ENCODE data around the gene WDR46. TPM values are rescaled to one million over a fixed set of nuclear protein-coding genes. Genes with fewer than 3 reads are reported as not detected.

Gene WDR46
- total and polyA plus RNA-seq, 2 of the 13 experiments (the other 11 are each of a cell fraction or from before 2014, with no cell fraction given): 47.4 to 105 TPM

DNA sequence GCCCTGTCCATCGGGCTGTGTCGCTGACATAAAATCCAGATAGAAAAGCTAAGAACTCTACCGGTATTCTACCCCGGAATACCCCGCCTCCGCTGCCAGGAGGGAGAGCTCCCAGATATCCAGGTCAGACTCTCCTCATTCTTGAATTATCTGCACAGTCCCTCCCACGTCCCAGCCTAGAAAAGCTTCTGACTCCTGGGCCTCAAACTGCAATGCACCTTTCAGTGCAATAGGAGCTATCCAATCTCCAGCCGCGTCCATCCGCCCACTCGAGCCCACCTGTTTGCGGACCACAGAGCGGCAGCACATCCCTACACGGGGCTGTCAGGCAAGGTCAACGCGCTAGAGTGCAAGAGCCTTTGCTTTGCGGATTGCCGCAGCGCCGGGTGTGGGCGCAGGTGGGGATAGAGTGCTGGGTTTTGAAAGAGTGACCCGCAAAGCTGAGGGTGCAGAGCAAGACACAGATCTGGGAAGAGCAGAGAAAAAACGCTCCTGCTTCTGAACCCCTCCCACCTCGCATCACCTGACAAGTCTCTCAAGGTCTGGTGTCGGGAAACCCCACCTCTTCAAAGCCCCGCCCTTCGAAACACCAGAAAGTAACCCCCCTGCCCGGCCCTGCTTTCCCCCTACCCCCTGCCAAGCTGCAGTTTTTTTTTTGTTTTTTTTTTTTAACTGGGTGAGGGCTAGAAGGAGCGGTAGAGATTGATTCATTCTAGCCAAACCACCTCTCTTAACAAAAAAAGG lies 23.5 kb upstream of the WDR46 start (continued):
- TF ChIP-seq SNRNP70 (IDR thresholded peaks at IDR 0.05; ENCODE audit: low read depth, low read length) (no peak), KLF16 (CRISPR knock-in tag; IDR thresholded peaks at IDR 0.05) (peak in 1 of 2 experiments; percentile 75; a peak in 2 of 4 replicates), ARNT2 (CRISPR knock-in tag; IDR thresholded peaks at IDR 0.05; ENCODE audit: low read depth) (no peak), HMG20B (CRISPR knock-in tag; conservative IDR thresholded peaks at IDR 0.05) (no peak), PITX1 (CRISPR knock-in tag; IDR thresholded peaks at IDR 0.05) (no peak), ZBTB44 (CRISPR knock-in tag; IDR thresholded peaks at IDR 0.05) (no peak), FOXP4 (CRISPR knock-in tag; IDR thresholded peaks at IDR 0.05) (peak; percentile 39; the same call in 1 of the 2 replicates), HINFP (CRISPR knock-in tag; IDR thresholded peaks at IDR 0.05; ENCODE audit: low read depth) (no peak), ZNF546 (CRISPR knock-in tag; conservative IDR thresholded peaks at IDR 0.05) (no peak), WIZ (CRISPR knock-in tag; IDR thresholded peaks at IDR 0.05) (no peak)
- TF ChIP-seq, protein P1, sequence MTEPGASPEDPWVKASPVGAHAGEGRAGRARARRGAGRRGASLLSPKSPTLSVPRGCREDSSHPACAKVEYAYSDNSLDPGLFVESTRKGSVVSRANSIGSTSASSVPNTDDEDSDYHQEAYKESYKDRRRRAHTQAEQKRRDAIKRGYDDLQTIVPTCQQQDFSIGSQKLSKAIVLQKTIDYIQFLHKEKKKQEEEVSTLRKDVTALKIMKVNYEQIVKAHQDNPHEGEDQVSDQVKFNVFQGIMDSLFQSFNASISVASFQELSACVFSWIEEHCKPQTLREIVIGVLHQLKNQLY (CRISPR knock-in tag; IDR thresholded peaks at IDR 0.05): no peak
- TF ChIP-seq, protein P2, sequence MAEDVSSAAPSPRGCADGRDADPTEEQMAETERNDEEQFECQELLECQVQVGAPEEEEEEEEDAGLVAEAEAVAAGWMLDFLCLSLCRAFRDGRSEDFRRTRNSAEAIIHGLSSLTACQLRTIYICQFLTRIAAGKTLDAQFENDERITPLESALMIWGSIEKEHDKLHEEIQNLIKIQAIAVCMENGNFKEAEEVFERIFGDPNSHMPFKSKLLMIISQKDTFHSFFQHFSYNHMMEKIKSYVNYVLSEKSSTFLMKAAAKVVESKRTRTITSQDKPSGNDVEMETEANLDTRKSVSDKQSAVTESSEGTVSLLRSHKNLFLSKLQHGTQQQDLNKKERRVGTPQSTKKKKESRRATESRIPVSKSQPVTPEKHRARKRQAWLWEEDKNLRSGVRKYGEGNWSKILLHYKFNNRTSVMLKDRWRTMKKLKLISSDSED (CRISPR knock-in tag; IDR thresholded peaks at IDR 0.05): no peak
- TF ChIP-seq, protein P3, sequence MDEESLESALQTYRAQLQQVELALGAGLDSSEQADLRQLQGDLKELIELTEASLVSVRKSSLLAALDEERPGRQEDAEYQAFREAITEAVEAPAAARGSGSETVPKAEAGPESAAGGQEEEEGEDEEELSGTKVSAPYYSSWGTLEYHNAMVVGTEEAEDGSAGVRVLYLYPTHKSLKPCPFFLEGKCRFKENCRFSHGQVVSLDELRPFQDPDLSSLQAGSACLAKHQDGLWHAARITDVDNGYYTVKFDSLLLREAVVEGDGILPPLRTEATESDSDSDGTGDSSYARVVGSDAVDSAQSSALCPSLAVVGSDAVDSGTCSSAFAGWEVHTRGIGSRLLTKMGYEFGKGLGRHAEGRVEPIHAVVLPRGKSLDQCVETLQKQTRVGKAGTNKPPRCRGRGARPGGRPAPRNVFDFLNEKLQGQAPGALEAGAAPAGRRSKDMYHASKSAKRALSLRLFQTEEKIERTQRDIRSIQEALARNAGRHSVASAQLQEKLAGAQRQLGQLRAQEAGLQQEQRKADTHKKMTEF (CRISPR knock-in tag; IDR thresholded peaks at IDR 0.05): no peak
- TF ChIP-seq, protein P4, sequence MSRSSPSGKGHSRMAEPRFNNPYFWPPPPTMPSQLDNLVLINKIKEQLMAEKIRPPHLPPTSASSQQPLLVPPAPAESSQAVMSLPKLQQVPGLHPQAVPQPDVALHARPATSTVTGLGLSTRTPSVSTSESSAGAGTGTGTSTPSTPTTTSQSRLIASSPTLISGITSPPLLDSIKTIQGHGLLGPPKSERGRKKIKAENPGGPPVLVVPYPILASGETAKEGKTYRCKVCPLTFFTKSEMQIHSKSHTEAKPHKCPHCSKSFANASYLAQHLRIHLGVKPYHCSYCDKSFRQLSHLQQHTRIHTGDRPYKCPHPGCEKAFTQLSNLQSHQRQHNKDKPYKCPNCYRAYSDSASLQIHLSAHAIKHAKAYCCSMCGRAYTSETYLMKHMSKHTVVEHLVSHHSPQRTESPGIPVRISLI (CRISPR knock-in tag; IDR thresholded peaks at IDR 0.05; ENCODE audit: borderline replicate concordance): peak; percentile 69; the same call in 1 of the 2 replicates
